Ammon's horn (tissue), 1 donor: Measurements from ENCODE around the gene HIC2.
"Not testable (repeated sequence)": the region's sequence is repeated elsewhere in the genome, so short reads cannot be mapped to it uniquely, and the experiment has no call there.

Experiments
- DNase-seq: peaks from one replicate; pipeline ENCODE4 v3.0.0-alpha.2; 2016; ENCODE audit warnings: low spot score

Gene HIC2

GRCh38 chr22:21417227-21417746 lies at the start of gene HIC2:
Gene HIC2 (plus strand): TSS chr22:21417371. CDS start chr22:21442832, 25,461 bp downstream.
- DNase-seq = not testable (repeated sequence)

DNA sequence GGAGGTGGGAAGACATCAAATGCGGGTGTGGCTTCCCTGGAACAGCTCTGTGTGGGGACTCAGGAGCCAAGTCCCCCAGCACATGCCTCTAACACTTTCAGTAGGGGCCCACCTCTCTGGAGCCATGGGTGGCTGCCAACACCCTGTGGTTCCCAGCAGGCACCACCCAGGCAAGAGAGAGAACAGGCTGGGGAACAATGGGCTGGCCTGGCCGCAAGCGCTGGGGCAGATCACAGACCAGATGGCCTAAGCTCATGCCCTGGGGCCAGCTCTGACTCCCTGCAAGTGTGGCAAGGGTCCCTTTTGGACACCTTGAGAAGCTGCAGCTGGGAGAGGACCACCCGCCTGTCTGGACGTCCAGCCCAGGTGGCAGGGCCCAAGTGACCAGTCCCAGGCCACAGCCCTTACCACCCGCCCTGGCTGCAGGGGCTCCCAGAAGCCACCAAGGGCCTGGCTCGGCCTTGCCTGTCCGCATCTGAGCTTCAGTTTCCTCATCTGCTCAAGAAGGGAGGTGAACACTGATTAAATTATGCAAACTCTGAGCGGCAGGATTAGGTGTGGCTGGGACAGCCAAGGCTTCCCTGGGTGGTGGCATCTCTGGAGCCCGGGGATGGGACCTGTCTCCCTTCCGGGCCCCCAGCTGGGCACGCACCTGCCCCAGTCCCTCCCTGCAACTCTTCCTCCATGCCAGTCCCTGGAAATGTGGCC lies 48.4 kb upstream of the HIC2 start:
- not testable (repeated sequence) for DNase-seq

DNA sequence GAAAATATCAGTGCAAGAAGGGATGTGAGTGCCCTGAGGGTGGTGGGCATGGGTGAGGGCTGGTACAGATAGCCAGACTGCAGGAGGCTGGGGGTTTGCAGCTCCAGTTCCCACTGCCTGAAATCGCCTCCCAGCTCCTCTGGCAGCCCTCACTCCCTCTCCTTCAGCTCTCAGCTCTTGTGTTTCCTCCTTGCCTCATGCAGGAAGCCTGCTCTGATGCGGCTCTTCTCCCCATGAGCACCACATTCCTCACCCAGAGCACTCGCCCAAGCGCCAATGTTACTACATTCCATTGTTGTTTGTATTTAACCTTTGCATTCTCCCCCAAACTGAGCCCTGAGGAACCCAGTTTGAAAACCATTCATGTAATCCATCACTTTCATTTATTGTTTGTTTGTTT lies 41.3 kb upstream of the HIC2 start:
- DNase-seq = not testable (repeated sequence)

DNA sequence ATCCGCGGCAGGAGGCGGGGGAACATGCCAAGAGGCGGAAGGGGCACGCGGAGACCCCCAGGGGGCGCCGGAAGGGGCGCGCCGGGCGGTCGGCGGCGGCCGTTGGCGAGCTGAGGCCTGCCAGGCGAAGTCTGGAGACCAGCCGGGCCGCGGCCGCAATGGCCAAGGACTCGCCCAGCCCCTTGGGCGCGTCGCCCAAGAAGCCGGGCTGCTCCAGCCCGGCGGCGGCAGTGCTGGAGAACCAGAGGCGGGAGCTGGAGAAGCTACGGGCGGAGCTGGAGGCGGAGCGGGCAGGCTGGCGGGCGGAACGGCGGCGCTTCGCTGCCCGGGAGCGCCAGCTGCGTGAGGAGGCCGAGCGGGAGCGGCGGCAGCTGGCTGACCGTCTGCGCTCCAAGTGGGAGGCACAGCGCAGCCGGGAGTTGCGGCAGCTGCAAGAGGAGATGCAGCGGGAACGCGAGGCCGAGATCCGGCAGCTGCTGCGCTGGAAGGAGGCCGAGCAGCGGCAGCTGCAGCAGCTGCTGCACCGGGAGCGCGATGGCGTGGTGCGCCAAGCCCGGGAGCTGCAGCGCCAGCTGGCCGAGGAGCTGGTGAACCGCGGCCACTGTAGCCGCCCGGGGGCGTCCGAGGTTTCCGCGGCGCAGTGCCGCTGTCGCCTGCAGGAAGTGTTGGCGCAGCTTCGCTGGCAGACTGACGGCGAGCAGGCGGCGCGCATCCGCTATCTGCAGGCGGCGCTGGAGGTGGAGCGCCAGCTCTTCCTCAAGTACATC lies 33.3 kb upstream of the HIC2 start, which contains the start of gene RIMBP3B:
TSS of gene RIMBP3B (plus strand) at position 51 of the 767 bp plus-strand sequence. CDS start at position 159, 108 bp downstream.
- not testable (repeated sequence) for DNase-seq

DNA sequence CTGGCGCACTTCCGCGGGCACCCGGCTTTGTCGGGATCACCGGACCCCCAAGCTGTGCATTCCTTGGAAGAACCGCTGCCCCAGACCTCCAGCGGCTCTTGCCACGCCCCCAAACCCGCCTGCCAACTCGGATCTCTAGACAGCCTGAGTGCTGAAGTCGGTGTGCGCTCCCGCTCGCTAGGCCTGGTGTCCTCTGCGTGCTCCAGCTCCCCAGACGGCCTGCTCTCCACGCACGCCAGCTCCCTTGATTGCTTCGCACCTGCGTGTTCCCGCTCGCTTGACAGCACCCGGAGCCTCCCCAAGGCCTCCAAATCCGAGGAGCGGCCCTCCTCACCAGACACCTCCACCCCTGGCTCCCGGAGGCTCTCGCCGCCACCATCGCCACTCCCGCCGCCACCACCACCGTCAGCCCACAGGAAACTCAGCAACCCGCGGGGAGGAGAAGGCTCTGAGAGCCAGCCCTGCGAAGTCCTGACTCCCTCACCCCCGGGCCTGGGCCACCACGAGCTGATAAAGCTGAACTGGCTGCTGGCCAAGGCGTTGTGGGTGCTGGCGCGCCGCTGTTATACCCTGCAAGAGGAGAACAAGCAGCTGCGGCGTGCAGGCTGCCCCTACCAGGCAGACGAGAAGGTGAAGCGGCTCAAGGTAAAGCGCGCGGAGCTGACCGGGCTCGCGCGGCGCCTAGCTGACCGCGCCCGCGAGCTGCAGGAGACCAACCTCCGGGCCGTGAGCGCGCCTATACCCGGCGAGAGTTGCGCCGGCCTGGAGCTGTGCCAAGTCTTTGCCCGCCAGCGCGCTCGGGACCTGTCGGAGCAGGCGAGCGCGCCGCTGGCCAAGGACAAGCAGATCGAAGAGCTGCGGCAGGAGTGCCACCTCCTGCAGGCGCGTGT lies 32.5 kb upstream of the HIC2 start:
- not testable (repeated sequence) for DNase-seq

GRCh38 chr22:21389480-21389879 lies 27.7 kb upstream of the HIC2 start:
- not testable (repeated sequence) for DNase-seq

DNA sequence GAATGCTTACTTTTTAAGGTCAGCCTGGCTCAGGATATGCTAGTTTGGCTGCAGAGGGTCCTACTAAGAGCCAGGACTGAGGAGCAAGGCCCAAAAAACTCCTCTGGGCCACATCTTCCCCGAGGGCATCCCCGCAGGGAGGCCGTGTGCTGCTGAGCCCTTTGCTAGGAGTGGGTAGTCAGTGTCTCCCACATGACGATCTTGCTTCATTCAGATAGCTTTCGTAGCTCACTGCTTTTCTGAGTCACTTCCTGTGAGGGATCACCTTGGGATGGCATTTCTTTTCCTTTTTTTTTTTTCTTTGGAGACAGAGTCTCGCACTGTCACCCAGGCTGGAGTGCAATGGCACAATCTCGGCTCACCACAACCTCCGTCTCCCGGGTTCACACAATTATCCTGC lies 27.2 kb upstream of the HIC2 start:
- DNase-seq = not testable (repeated sequence)

DNA sequence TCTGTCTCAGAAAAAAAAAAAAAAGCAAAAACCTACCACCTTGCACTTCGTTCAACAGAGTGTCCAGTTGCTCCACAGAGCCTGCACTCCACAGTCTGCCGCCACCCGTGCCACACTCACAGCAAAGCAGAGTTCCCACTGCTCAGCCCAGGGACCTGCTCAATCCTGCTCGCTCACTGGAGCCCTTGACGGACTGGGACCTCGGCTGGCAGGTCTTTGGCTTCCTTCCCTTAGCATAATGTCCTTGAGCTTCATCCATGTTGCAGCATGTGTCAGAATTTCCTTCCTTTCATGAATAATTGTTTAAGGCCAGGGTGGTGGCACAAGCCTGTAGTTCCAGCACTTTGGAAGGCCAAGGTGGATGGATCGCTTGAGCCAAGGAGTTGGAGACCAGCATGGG lies 22.6 kb upstream of the HIC2 start:
- not testable (repeated sequence) for DNase-seq

DNA sequence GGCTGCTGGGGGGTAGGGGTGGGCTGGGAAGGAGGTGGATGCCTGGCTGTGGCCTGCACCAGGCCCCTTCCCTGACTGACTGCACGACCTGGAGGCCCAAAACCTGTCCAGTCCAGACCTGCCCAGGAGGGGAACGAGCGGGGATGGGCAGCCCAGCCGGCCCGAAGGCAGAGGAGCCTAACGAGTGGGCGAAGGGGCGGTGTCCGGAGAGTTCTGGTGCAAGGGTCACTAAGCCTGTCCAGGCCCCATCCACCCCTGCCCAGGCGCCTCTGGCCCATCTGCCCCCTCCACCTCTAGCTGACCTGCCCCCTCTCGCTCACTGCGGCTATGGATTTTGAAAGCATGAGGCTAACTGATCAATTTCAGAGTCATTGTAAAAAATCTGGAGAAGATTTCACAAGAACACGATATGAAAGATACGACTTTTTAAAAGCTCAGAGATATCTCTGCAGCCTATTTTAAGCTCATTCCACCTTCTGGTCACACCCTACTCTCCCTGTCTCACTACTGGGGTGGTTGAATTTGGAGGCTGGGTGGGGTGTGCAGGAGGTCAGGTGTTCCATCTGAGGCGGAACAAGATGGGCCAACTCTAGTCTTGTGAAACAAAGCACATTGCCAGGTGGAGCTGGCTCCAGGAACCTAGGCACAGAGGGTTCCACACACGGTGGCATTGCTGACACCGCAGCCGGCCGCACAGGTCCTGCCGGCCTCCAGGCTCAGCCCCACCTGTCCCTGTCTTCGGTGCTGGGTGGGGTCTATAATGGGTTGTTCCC lies 15.8 kb upstream of the HIC2 start:
- not testable (repeated sequence) for DNase-seq

- DNase-seq = not testable (repeated sequence)
Measured at GRCh38 chr22:21402763-21403314, 14.3 kb upstream of the HIC2 start.

DNA sequence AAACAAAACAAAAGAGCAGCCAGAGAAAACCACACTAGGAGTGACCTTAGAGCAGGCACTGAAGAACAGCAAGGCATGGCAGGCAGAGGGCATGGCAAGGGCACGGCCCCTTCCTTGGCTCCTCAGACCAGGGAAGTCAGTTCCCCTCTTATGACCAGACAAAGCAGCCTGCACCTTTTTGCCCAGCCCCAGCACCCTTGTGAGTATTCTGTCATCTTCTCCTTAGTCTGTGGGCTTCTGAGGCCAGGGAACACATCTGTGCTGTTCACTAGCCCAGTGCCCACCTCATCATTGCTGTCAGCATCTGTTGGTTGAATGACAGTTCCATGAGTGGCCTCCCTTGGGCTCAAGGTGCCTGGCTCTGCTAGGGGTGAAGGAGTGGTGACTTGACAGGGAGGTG lies 10.0 kb upstream of the HIC2 start:
- not testable (repeated sequence) for DNase-seq

DNA sequence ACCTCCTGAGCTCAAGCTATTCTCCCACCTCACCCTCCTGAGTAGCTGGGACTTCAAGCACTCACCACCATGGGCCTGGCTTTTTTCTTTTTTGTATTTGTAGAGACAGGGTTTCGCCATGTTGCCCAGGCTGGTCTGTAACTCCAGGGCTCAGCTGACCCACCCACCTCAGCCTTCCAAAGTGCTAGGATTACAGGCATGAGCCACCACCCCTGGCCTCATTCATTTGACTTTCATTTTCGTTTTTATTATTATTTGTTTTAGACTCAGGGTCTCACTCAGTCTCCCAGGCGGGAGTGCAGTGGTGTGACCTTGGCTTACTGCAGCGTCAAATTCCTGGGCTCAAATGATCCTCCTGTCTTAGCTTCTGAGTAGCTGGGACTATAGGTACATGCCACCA lies 9.4 kb upstream of the HIC2 start:
- DNase-seq = not testable (repeated sequence)

- DNase-seq = not testable (repeated sequence)
Measured at GRCh38 chr22:21416375-21416774, 796 bp upstream of the HIC2 start.

- not testable (repeated sequence) for DNase-seq
Measured at GRCh38 chr22:21417853-21418252, 682 bp downstream of the HIC2 start.

- DNase-seq = not testable (repeated sequence)
Measured at GRCh38 chr22:21418974-21419638, 1.9 kb downstream of the HIC2 start.

GRCh38 chr22:21420180-21420763 lies 3.1 kb downstream of the HIC2 start:
- not testable (repeated sequence) for DNase-seq

GRCh38 chr22:21424084-21424709 lies 7.0 kb downstream of the HIC2 start:
- DNase-seq = not testable (repeated sequence)

DNA sequence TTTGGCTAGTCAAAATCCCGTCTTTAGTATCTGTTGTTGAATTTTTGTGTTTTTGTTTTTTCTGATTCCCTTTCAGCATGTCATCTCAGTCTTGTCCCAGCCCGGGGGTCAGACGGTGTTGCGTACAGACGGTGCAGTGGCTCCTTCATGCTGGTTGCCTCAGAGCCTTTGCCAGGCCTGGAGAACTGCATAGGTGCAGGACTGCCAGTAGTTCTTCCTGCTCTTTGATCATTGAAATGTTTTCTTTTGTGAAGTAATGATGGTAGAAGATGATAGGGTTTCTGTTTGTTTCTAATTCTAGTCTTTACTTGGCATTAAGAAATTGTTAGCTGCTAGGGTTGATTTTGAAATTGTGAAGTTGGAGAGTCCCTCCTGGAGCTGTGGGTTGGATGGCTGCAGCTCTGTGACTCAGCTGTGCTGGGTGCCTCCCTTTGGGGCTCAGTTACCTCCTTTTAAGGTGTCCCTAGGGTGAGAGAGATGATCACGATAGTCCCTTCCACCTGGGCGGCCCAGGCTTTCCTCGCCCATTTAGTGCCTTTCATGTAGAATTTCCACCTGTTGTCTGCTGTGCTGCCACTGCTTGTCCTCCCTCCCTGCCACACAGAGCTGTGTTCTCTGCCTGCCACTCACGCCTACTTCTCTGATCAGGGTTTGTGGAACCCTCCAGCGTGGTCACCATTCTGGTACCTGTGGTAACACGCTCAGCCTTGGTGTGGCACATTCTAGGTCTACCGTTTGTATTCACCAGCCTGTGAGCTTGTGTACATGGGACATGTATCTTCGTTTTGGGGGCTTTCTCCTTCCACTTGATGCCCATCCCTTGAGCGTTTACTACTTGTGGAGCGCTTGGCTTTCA lies 17.4 kb downstream of the HIC2 start:
- DNase-seq = not testable (repeated sequence)
